ENCODE results near the gene SSH2. TPM values are rescaled to one million over a fixed set of nuclear protein-coding genes. Genes with fewer than 3 reads are reported as not detected.
A peak's percentile ranks its signal among the peaks of the same experiment; 100 is the strongest.

Gene SSH2
- total RNA-seq, 4 donors from 2014 or later = 20.7 to 31.1 (median 23.1) TPM

DNA sequence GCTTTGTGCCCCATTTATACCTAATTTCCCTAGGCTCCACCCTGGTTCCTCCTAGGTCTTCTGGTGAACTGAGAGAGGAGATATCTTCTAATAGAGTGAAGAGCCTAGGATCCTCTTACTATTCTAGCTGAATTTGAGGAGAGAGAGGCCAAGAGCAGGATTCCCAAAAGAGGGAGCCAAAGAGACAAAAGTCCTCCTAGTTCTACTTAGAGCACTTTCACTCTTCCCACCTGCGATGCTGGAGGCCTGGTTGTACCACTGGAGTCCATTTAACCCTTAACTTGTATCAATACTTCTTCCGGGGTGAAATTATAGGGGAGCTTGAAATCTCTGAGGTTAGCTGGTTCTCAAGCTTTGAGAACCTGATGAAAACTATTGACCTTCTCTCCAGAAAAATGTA is 3.4 kb upstream of the SSH2 start:
- no peaks in the 10 kb centered on the region for H3K27me3 ChIP-seq
- 33% methylated on average over 2 of the region's 2 CpGs for WGBS
- no peak overlapping the region for H3K27ac ChIP-seq (replicated peaks in 1 of 4)
- H3K4me1 ChIP-seq = peaks cover 17 to 24% (median 20%) of the 10 kb centered on the region in 4 donors
- intact Hi-C loops (cut with DNase I) = no loop called here
- H3K4me3 ChIP-seq = no peak overlapping the region
- DNase-seq (ENCODE audit: extremely low spot score) = no peak
- no peaks in the 10 kb centered on the region for H3K36me3 ChIP-seq
- TF ChIP-seq POLR2AphosphoS5 (IDR thresholded peaks at IDR 0.05) = no peak
- no peak for TF ChIP-seq POLR2A (IDR thresholded peaks at IDR 0.05; ENCODE audit: low read depth)
- TF ChIP-seq, protein P1, sequence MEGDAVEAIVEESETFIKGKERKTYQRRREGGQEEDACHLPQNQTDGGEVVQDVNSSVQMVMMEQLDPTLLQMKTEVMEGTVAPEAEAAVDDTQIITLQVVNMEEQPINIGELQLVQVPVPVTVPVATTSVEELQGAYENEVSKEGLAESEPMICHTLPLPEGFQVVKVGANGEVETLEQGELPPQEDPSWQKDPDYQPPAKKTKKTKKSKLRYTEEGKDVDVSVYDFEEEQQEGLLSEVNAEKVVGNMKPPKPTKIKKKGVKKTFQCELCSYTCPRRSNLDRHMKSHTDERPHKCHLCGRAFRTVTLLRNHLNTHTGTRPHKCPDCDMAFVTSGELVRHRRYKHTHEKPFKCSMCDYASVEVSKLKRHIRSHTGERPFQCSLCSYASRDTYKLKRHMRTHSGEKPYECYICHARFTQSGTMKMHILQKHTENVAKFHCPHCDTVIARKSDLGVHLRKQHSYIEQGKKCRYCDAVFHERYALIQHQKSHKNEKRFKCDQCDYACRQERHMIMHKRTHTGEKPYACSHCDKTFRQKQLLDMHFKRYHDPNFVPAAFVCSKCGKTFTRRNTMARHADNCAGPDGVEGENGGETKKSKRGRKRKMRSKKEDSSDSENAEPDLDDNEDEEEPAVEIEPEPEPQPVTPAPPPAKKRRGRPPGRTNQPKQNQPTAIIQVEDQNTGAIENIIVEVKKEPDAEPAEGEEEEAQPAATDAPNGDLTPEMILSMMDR (IDR thresholded peaks at IDR 0.05) = no peak
- no peak for TF ChIP-seq EP300 (IDR thresholded peaks at IDR 0.05)
- no peaks in the 10 kb centered on the region for H3K9me3 ChIP-seq

DNA sequence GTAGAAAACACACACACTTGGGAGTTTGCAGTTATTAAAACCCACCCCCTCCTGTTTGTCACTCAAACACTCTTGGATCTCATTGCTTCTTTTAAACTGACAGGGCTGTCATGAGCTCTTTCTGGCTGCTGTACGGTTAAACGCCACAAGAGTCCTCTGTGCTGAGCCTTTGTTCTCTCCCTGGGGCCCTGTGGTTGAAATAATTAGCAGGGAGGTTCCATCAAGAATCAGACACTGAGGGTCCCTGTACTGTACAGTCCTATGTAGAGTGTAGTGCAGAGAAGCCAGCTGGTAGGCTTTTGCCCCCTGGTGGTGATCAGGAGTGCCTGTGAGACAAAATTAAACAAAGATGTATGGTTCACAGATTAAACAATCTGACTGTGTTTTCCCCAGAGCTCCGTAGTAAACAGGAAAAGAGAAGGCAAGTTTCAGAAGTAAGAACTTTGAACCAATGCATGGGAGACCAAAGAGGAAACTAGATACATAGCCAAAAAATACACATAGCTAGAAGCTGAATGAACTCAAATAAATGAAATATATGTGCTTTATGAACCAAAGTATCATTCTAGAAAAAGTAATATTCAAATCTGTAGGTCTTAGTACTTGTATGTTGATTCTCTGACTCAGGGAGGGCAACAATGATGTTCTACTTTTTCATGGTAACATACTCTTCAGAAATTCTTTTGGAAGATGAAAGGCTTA is 1.4 kb upstream of the SSH2 start:
- WGBS = 0% methylated on average over 3 of the region's 3 CpGs
- Histone ChIP-seq H3K36me3 (no peaks in the 10 kb centered on the region), H3K27ac (replicated peaks in 1 of 4) (peak overlapping the region in 1 of 4 donors; percentile 89), H3K9me3 (no peaks in the 10 kb centered on the region), H3K27me3 (no peaks in the 10 kb centered on the region), H3K4me3 (peak overlapping the region; percentile 68 to 97 (median 86)), H3K4me1 (peaks cover 27 to 35% (median 31%) of the 10 kb centered on the region in 4 donors)
- intact Hi-C loops (cut with DNase I) = loop anchor here (1.0 kb wide), 1 partner anchor 124 kb away; no protein-coding TSS in a partner anchor
- DNase-seq (ENCODE audit: extremely low spot score) = no peak
- TF ChIP-seq POLR2A (IDR thresholded peaks at IDR 0.05; ENCODE audit: low read depth) = no peak
- TF ChIP-seq, protein P1 (IDR thresholded peaks at IDR 0.05) = peak; percentile 86 to 93 (median 87)

- no peak for DNase-seq (ENCODE audit: extremely low spot score)
- intact Hi-C loops (cut with DNase I) = loop anchor here (1.0 kb wide), 1 partner anchor 123 kb away; no protein-coding TSS in a partner anchor
- under 1% methylated on average over 20 of the region's 20 CpGs for WGBS
- Histone ChIP-seq H3K4me1 (peaks cover 27 to 35% (median 31%) of the 10 kb centered on the region in 4 donors), H3K27ac (replicated peaks in 1 of 4) (peak overlapping the region; percentile 88 to 95 (median 92)), H3K9me3 (no peaks in the 10 kb centered on the region), H3K27me3 (no peaks in the 10 kb centered on the region), H3K36me3 (no peaks in the 10 kb centered on the region), H3K4me3 (peak overlapping the region; percentile 68 to 97 (median 86))
- no peak for TF ChIP-seq POLR2AphosphoS5 (IDR thresholded peaks at IDR 0.05)
- TF ChIP-seq POLR2A (IDR thresholded peaks at IDR 0.05; ENCODE audit: low read depth) = no peak
- TF ChIP-seq EP300 (IDR thresholded peaks at IDR 0.05) = no peak
- TF ChIP-seq, protein P1 (IDR thresholded peaks at IDR 0.05) = no peak
Observed at GRCh38 chr17:29930409-29931010, 482 bp upstream of the SSH2 start.

DNA sequence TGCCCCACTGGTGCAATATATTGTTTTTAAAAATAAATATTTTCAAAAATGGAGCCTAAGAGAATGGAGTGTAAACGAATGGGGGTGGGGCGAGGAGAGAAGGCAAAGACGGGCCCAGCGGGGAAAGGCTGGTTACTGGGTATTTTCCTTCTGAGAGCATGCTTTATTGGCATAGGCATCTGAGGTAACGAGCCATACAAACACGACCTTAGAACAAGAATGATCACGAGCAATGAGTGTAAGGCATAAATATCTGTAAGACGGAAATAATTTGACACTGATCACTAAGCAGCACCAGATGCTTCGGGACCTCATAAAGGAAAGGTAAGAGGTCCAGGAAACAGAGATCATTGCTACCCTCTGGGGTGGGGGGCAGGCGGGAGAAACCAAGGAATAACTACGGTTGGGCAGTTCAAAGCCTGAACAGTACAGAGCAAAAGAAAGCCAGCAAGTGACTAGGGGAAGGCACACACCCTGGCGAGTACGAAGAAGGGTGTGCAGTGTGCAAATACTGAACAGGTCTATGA is 959 bp downstream of the SSH2 start:
- intact Hi-C loops (cut with DNase I) = loop anchor here (5.0 to 10.0 kb wide), 2 partner anchors 57 to 304 kb away; partner anchors contain the start of gene CORO6
- Histone ChIP-seq H3K27ac (replicated peaks in 1 of 4) (peak overlapping the region; percentile 88 to 95 (median 92)), H3K4me1 (peaks cover 27 to 35% (median 31%) of the 10 kb centered on the region in 4 donors), H3K9me3 (no peaks in the 10 kb centered on the region), H3K27me3 (no peaks in the 10 kb centered on the region), H3K4me3 (peak overlapping the region; percentile 68 to 97 (median 86)), H3K36me3 (no peaks in the 10 kb centered on the region)
- WGBS = 2% methylated on average over 13 of the region's 13 CpGs
- no peak for DNase-seq (ENCODE audit: extremely low spot score)
- TF ChIP-seq POLR2A (IDR thresholded peaks at IDR 0.05; ENCODE audit: low read depth) (no peak), EP300 (IDR thresholded peaks at IDR 0.05) (no peak), POLR2AphosphoS5 (IDR thresholded peaks at IDR 0.05) (no peak)
- TF ChIP-seq, protein P1 (IDR thresholded peaks at IDR 0.05) = no peak
